Measurements from ENCODE around the gene DOK7.

The DOK7 gene

GRCh38 chr4:3476936-3477749, 14.0 kb downstream of the DOK7 start:
- no peak for DNase-seq

- no peak for DNase-seq
These were observed 14.8 kb downstream of the DOK7 start for GRCh38 chr4:3477750-3478430.

GRCh38 chr4:3478446-3479357, 15.6 kb downstream of the DOK7 start:
- DNase-seq, result no peak

GRCh38 chr4:3479358-3480101, 16.4 kb downstream of the DOK7 start:
- DNase-seq, result no peak

- peak; percentile 81 for DNase-seq
These were observed 17.5 kb downstream of the DOK7 start for GRCh38 chr4:3480528-3481112.

- DNase-seq, result no peak
These were observed 18.0 kb downstream of the DOK7 start for GRCh38 chr4:3481113-3481531.

GRCh38 chr4:3481783-3482393, 18.8 kb downstream of the DOK7 start:
- DNase-seq, result no peak

- no peak for DNase-seq
These were observed 19.6 kb downstream of the DOK7 start for GRCh38 chr4:3482707-3483106.

- no peak for DNase-seq
These were observed 20.4 kb downstream of the DOK7 start for GRCh38 chr4:3483471-3483921.

GRCh38 chr4:3484057-3484973, 21.2 kb downstream of the DOK7 start:
- no peak for DNase-seq

GRCh38 chr4:3485011-3485791, 22.1 kb downstream of the DOK7 start:
- no peak for DNase-seq

- no peak for DNase-seq
These were observed 22.9 kb downstream of the DOK7 start for GRCh38 chr4:3485886-3486540.

GRCh38 chr4:3486541-3487540, 23.7 kb downstream of the DOK7 start:
- no peak for DNase-seq

- DNase-seq, result no peak
These were observed 24.8 kb downstream of the DOK7 start for GRCh38 chr4:3487861-3488260.

GRCh38 chr4:3488820-3489219, 25.7 kb downstream of the DOK7 start:
- DNase-seq, result no peak

- DNase-seq, result no peak
These were observed 26.4 kb downstream of the DOK7 start for GRCh38 chr4:3489451-3489962.

GRCh38 chr4:3491681-3492405, 28.7 kb downstream of the DOK7 start:
- DNase-seq, result no peak
